HL-60/S4 treated with retinoic acid at 250 ng/mL for 4 days and 3 days (cell line): Measurements from ENCODE around the gene EPM2A.
"Not testable (repeated sequence)": the region's sequence is repeated elsewhere in the genome, so short reads cannot be mapped to it uniquely, and the experiment has no call there.

ENCODE experiments used
- in situ Hi-C: fragments of 300-500 bp; cut with MboI; formaldehyde crosslinking; loops from 2 replicates; pipeline ENCODE4 v1.7.0; 2022; ENCODE audit warnings: low sequenced_read_pairs

Gene EPM2A

GRCh38 chr6:145731447-145731846 lies 3.9 kb downstream of the EPM2A start:
- in situ Hi-C loops = no loop called here

- in situ Hi-C loops = no loop called here
Measured at GRCh38 chr6:145729887-145730286, 5.4 kb downstream of the EPM2A start.

- in situ Hi-C loops = no loop called here
Measured at GRCh38 chr6:145728444-145729385, 6.6 kb downstream of the EPM2A start.

GRCh38 chr6:145727817-145728388 lies 7.4 kb downstream of the EPM2A start:
- in situ Hi-C loops = no loop called here

GRCh38 chr6:145725570-145725969 lies 9.8 kb downstream of the EPM2A start:
- in situ Hi-C loops = no loop called here

- in situ Hi-C loops = no loop called here
Measured at GRCh38 chr6:145723646-145724045, 11.7 kb downstream of the EPM2A start.

GRCh38 chr6:145722190-145722589 lies 13.1 kb downstream of the EPM2A start:
- in situ Hi-C loops = no loop called here

- in situ Hi-C loops = no loop called here
Measured at GRCh38 chr6:145721144-145721543, 14.2 kb downstream of the EPM2A start.

GRCh38 chr6:145715426-145715825 lies 19.9 kb downstream of the EPM2A start:
- in situ Hi-C loops = no loop called here

- in situ Hi-C loops = no loop called here
Measured at GRCh38 chr6:145714731-145715130, 20.6 kb downstream of the EPM2A start.

- in situ Hi-C loops = no loop called here
Measured at GRCh38 chr6:145713773-145714172, 21.5 kb downstream of the EPM2A start.

GRCh38 chr6:145711372-145711771 lies 23.9 kb downstream of the EPM2A start:
- in situ Hi-C loops = no loop called here

- in situ Hi-C loops = no loop called here
Measured at GRCh38 chr6:145707397-145707796, 27.9 kb downstream of the EPM2A start.

- in situ Hi-C loops = no loop called here
Measured at GRCh38 chr6:145705561-145705960, 29.8 kb downstream of the EPM2A start.

- in situ Hi-C loops = no loop called here
Measured at GRCh38 chr6:145704143-145704781, 31.1 kb downstream of the EPM2A start.

- in situ Hi-C loops = no loop called here
Measured at GRCh38 chr6:145699462-145699861, 35.9 kb downstream of the EPM2A start.

GRCh38 chr6:145697401-145697800 lies 37.9 kb downstream of the EPM2A start:
- in situ Hi-C loops = not testable (repeated sequence)

- in situ Hi-C loops = no loop called here
Measured at GRCh38 chr6:145694083-145694737, 41.1 kb downstream of the EPM2A start.

- in situ Hi-C loops = no loop called here
Measured at GRCh38 chr6:145690969-145691368, 44.4 kb downstream of the EPM2A start.

GRCh38 chr6:145689529-145689928 lies 45.8 kb downstream of the EPM2A start:
- in situ Hi-C loops = no loop called here

- in situ Hi-C loops = no loop called here
Measured at GRCh38 chr6:145688493-145688905, 46.8 kb downstream of the EPM2A start.
